ENCODE results near the gene CYTH1.

DNA sequence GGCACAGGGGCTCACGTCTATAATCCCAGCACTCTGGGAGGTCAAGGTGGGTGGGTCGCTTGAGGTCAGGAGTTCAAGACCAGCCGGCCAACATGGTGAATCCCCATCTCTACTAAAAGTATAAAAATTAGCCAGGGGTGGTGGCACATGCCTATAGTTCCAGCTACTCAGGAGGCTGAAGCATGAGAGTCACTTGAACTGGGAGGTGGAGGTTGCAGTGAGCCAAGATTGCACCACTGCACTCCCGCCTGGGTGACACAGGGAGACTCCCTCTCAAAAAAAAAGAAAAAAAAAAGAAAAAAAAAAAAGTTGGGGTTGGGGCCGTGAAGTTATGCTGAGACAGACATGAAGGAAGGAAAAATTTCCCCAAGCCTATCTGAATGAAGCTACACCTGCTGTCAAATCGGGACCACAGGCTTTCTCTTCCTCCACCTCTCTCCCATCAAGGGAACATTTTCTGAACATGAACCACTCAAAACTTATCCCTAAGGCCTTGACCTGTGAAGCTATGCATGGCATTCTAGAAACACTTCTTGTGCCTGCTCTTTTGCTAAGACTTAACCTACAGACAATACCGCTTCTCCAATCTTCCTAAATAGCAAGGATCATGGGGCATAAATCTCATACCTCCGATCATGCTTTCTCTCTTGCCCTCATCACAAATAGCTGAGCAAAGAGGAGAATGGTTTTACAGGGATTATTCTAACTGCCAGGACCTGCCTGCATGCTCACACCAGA lies 88.6 kb downstream of the CYTH1 start:
- no peak for TF ChIP-seq EP300 (IDR thresholded peaks at IDR 0.05)
- TF ChIP-seq, protein P1, sequence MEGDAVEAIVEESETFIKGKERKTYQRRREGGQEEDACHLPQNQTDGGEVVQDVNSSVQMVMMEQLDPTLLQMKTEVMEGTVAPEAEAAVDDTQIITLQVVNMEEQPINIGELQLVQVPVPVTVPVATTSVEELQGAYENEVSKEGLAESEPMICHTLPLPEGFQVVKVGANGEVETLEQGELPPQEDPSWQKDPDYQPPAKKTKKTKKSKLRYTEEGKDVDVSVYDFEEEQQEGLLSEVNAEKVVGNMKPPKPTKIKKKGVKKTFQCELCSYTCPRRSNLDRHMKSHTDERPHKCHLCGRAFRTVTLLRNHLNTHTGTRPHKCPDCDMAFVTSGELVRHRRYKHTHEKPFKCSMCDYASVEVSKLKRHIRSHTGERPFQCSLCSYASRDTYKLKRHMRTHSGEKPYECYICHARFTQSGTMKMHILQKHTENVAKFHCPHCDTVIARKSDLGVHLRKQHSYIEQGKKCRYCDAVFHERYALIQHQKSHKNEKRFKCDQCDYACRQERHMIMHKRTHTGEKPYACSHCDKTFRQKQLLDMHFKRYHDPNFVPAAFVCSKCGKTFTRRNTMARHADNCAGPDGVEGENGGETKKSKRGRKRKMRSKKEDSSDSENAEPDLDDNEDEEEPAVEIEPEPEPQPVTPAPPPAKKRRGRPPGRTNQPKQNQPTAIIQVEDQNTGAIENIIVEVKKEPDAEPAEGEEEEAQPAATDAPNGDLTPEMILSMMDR (IDR thresholded peaks at IDR 0.05): no peak
- TF ChIP-seq, protein P2, sequence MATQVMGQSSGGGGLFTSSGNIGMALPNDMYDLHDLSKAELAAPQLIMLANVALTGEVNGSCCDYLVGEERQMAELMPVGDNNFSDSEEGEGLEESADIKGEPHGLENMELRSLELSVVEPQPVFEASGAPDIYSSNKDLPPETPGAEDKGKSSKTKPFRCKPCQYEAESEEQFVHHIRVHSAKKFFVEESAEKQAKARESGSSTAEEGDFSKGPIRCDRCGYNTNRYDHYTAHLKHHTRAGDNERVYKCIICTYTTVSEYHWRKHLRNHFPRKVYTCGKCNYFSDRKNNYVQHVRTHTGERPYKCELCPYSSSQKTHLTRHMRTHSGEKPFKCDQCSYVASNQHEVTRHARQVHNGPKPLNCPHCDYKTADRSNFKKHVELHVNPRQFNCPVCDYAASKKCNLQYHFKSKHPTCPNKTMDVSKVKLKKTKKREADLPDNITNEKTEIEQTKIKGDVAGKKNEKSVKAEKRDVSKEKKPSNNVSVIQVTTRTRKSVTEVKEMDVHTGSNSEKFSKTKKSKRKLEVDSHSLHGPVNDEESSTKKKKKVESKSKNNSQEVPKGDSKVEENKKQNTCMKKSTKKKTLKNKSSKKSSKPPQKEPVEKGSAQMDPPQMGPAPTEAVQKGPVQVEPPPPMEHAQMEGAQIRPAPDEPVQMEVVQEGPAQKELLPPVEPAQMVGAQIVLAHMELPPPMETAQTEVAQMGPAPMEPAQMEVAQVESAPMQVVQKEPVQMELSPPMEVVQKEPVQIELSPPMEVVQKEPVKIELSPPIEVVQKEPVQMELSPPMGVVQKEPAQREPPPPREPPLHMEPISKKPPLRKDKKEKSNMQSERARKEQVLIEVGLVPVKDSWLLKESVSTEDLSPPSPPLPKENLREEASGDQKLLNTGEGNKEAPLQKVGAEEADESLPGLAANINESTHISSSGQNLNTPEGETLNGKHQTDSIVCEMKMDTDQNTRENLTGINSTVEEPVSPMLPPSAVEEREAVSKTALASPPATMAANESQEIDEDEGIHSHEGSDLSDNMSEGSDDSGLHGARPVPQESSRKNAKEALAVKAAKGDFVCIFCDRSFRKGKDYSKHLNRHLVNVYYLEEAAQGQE (IDR thresholded peaks at IDR 0.05): no peak
- no peak for TF ChIP-seq CHD2 (IDR thresholded peaks at IDR 0.05; ENCODE audit: low read length, partially characterized antibody)
